Effector memory CD4-positive, alpha-beta T cell (primary cell): ENCODE results near the gene TTC23.
"Not testable (repeated sequence)": the region's sequence is repeated elsewhere in the genome, so short reads cannot be mapped to it uniquely, and the experiment has no call there.

Experiments
- DNase-seq, 3 donors: peaks; one replicate each; pipeline ENCODE4 v3.0.0-alpha.2; 2020
- H3K27ac ChIP-seq: 2 replicates; pipeline ENCODE4 v1.7.0; 2013; ENCODE audit warnings: mild to moderate bottlenecking, low read length, moderate library complexity; ENCODE audit not compliant: insufficient read depth, poor library complexity, severe bottlenecking
- H3K27me3 ChIP-seq: replicated peaks from 2 replicates; pipeline ENCODE4 v1.7.0; 2013; ENCODE audit warnings: mild to moderate bottlenecking, low read length; ENCODE audit not compliant: insufficient read depth, control insufficient read depth, poor library complexity, severe bottlenecking
- H3K36me3 ChIP-seq: 2 replicates; pipeline ENCODE4 v1.7.0; 2013; ENCODE audit warnings: mild to moderate bottlenecking, low read length, moderate library complexity; ENCODE audit not compliant: control insufficient read depth, insufficient read depth
- H3K4me1 ChIP-seq: 2 replicates; pipeline ENCODE4 v1.7.0; 2013; ENCODE audit warnings: low read length, mild to moderate bottlenecking; ENCODE audit not compliant: control insufficient read depth, insufficient read depth, poor library complexity, severe bottlenecking
- H3K4me3 ChIP-seq: 2 replicates; pipeline ENCODE4 v1.7.0; 2013; ENCODE audit warnings: low read length, low read depth, mild to moderate bottlenecking; ENCODE audit not compliant: insufficient read depth, poor library complexity, severe bottlenecking
- H3K9me3 ChIP-seq: 2 replicates; pipeline ENCODE4 v1.7.0; 2013; ENCODE audit warnings: mild to moderate bottlenecking, low read length, moderate library complexity; ENCODE audit not compliant: control insufficient read depth

Gene TTC23

DNA sequence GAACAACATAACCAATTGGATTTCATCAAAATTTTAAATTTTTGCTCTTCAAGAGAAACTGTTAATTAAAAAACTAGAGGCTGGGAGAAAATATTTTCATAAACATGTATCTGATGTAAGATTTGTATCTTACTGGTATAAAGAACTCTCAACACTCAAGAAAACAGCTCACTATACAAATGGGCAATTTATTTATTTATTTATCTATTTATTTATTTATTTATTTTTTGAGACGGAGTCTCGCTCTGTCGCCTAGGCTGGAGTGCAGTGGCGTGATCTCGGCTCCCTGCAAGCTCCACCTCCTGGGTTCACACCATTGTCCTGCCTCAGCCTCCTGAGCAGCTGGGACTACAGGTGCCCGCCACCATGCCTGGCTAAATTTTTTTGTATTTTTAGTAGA, 15.2 kb downstream of the TTC23 start:
- H3K27ac ChIP-seq, H3K36me3 ChIP-seq, H3K27me3 ChIP-seq, H3K9me3 ChIP-seq, H3K4me3 ChIP-seq, DNase-seq, H3K4me1 ChIP-seq: not testable (repeated sequence)

DNA sequence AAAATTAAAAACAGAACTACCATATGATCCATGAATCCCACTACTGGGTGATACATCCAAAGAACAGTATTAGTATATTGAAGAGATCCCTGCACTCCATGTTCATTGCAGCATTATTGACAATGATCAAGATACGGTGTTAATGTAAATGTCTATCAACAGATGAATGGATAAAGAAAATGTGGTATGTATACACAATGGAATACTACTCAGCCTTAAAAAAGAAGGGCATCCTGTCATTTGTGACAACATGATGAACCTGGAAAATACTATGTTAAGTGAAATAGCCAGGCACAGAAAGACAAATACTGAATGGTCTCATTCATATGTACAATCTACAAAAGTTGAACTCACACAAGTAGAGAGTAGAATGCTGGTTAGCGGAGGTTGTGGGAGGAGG, 16.6 kb downstream of the TTC23 start:
- DNase-seq: no peak
- peaks cover 3% of the 10 kb centered on the region for H3K27me3 ChIP-seq
- no peak overlapping the region for H3K27ac ChIP-seq
- no peak overlapping the region for H3K4me3 ChIP-seq
- H3K36me3 ChIP-seq: no peaks in the 10 kb centered on the region
- no peaks in the 10 kb centered on the region for H3K9me3 ChIP-seq
- no peaks in the 10 kb centered on the region for H3K4me1 ChIP-seq

DNA sequence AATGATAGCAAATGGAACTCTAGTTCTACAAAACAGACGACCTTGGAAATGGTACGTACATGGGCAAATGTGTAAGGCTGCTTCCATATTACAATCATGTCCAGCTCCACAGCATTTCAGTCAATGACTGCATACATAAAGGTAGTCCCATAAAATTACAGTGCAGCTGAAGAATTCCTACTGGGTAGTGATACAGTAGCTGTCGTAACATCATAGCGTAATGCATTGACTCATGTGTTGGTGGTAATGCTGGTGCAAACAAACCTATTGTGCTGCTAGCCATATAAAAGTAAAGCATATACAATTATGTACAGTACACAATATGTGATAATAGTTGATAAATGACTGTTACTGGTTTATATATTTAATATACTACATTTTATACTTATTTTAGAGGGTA, 18.5 kb downstream of the TTC23 start:
- no peaks in the 10 kb centered on the region for H3K36me3 ChIP-seq
- no peaks in the 10 kb centered on the region for H3K4me1 ChIP-seq
- no peak for DNase-seq
- no peak overlapping the region for H3K27ac ChIP-seq
- H3K27me3 ChIP-seq: no peaks in the 10 kb centered on the region
- H3K4me3 ChIP-seq: no peak overlapping the region
- no peaks in the 10 kb centered on the region for H3K9me3 ChIP-seq

DNA sequence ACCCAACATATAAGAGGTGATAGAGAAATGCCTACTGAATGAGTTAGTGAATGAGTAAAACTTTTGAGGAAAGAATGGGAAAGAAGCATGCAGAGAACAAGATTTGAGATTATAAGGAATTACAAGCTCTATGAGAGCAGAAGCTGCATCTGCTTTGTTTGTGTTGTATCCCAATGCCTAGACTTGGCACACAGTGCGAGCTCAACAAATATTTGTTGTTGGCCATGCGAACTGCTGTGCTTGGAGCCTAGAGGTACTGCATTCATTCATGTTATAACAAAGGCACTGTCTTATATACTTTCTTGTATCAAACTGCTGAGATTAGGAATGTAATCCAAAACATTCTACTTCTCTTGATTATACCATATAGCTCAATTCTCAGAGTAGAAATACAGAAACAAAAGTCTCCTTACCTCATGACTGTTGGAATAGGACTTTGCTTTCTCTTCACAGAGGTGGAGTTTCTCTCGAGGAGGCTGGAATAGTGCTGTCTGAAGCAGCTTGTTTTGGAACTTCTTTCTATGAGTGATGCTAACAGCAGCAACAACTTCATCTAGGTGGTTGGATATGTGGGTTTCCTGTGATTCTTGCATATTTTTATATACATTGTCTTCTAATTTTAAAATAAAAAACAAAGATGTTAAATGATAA, 21.1 kb downstream of the TTC23 start:
- H3K4me1 ChIP-seq: no peaks in the 10 kb centered on the region
- H3K27me3 ChIP-seq: no peaks in the 10 kb centered on the region
- H3K36me3 ChIP-seq: no peaks in the 10 kb centered on the region
- no peaks in the 10 kb centered on the region for H3K9me3 ChIP-seq
- no peak for DNase-seq
- H3K27ac ChIP-seq: no peak overlapping the region
- H3K4me3 ChIP-seq: no peak overlapping the region

DNA sequence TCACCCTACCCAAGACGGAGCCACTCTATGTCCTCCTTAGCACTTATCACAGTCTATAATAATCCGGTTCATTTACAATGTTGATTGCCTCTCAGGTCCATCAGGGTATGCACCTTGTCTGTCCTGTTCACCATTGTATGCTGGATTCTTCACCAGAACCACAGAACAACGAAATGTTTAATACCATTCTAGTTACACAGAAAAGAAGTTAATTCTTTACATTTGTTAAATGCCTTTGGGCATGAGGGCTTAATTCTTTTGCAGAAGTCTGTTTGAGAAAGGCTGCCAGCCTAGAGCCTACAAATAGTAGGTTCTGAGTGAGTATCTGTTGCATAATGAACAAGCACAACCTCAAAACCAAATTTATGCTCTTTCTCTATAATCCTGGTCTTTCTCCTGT, 22.6 kb downstream of the TTC23 start:
- no peak for DNase-seq
- H3K36me3 ChIP-seq: no peaks in the 10 kb centered on the region
- no peaks in the 10 kb centered on the region for H3K4me1 ChIP-seq
- H3K27ac ChIP-seq: no peak overlapping the region
- no peaks in the 10 kb centered on the region for H3K9me3 ChIP-seq
- no peaks in the 10 kb centered on the region for H3K27me3 ChIP-seq
- H3K4me3 ChIP-seq: no peak overlapping the region

DNA sequence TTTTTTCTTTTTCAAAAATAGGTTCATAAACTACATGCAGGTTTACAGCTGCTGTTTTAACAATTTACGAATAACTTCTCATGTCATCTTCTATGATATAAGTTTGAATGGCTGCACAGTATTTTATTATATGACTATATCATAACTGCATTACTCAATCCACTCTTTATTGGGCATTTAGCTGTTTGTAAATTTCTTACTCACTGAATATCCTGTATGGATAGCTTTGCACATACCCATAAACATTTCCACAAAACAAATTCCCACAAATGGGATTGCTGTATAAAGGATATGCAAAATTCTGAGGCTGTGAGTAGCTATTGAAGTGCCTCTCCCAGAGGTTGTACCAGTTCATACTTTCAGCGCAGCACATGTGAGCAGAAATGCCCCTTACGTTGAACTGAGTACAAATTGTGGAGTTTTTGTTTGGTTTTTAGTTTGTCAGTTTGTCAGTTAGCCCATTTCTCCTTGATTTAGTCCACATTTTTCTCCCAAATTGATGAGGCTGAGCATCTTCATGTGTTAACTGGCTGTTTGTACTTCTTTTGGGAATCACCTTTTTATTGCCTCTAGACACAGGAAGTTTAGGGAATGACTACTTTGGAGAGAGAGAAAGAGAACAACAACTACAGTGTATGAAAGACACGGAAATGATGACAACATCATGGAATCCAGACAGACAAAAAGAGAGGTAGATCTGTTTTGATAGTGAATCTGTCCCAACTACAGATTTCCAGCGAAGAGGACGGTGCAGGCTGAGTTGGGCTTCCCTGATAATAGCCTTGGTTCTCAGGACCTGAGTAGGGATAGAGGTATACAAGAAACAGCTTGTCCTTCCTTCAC, 24.8 kb downstream of the TTC23 start:
- no peak for DNase-seq
- H3K36me3 ChIP-seq: no peaks in the 10 kb centered on the region
- no peak overlapping the region for H3K4me3 ChIP-seq
- H3K27ac ChIP-seq: no peak overlapping the region
- H3K9me3 ChIP-seq: no peaks in the 10 kb centered on the region
- H3K4me1 ChIP-seq: no peaks in the 10 kb centered on the region
- no peaks in the 10 kb centered on the region for H3K27me3 ChIP-seq

DNA sequence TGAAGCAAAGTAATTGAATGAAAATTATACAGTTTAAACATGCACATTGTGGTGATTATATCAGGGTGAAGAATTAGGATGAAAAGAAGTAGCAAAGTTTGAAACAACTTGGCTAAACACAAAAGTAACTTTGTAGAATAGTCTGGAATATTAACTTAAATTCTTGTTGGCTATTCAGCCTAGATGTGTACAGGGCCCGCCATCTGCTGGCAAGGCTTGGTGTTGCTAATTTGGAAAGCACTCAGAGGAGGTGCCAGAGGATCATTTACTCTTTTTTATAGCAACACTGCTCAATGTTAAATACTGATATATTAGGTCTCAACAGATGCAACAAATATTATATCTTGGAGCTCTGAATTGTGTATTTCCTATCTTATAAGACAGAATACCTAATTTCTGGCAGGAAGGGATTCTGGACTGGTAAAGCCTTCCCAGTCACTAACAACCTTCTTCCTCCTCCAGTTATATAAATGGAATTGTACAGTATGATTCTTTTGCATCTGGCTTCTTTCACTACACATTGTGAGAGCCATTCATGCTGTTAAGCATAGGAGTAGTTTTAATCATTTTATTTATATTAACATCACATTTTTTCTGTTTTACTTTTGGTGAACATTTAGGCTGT, 36.1 kb downstream of the TTC23 start:
- H3K36me3 ChIP-seq: no peaks in the 10 kb centered on the region
- H3K27ac ChIP-seq: no peak overlapping the region
- no peaks in the 10 kb centered on the region for H3K27me3 ChIP-seq
- H3K4me1 ChIP-seq: no peaks in the 10 kb centered on the region
- peak; percentile 9 to 19 (median 13) for DNase-seq
- no peaks in the 10 kb centered on the region for H3K9me3 ChIP-seq
- H3K4me3 ChIP-seq: no peak overlapping the region

DNA sequence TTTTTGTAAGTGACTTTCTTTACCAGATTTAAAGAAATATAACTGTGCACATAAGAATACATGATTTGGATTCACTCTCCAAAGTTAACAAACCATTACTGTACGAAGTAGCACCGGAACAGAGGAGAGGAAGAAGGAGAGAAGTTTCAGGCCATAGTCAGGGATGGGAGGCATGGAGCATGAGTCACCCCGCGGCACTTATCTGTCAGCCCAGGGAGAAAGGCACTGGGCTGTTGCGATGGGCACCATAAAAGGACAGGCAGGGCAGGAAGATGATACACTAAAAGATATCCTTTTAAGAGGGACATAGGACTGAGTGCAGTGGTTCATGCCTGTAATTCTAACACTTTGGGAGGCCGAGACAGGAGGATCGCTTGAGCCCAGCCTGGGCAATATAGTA, 37.0 kb downstream of the TTC23 start:
- Histone ChIP-seq H3K4me1 (no peaks in the 10 kb centered on the region), H3K9me3 (no peaks in the 10 kb centered on the region), H3K27ac (no peak overlapping the region), H3K27me3 (no peaks in the 10 kb centered on the region), H3K4me3 (no peak overlapping the region), H3K36me3 (no peaks in the 10 kb centered on the region)
- no peak for DNase-seq

DNA sequence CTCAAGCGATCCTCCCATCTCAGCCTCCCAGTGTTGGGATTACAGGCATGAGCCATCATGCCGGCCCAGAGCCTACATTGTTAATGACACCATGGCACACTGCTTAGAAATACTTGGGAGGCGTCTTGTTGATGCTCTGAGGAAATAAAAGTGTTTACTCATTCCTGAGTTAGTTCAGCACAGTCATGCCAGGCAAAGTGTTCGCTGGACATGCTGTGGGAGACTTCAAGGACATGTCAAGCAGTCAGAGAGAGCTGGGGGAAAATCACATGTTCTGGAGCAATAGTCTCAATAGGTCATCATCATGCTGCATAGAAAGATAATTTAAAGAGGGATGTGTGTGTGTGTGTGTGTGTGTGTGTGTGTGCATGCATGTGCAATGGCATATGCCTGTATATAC, 37.5 kb downstream of the TTC23 start:
- Histone ChIP-seq H3K27me3 (no peaks in the 10 kb centered on the region), H3K9me3 (no peaks in the 10 kb centered on the region), H3K27ac (no peak overlapping the region), H3K36me3 (no peaks in the 10 kb centered on the region), H3K4me3 (no peak overlapping the region), H3K4me1 (no peaks in the 10 kb centered on the region)
- no peak for DNase-seq

DNA sequence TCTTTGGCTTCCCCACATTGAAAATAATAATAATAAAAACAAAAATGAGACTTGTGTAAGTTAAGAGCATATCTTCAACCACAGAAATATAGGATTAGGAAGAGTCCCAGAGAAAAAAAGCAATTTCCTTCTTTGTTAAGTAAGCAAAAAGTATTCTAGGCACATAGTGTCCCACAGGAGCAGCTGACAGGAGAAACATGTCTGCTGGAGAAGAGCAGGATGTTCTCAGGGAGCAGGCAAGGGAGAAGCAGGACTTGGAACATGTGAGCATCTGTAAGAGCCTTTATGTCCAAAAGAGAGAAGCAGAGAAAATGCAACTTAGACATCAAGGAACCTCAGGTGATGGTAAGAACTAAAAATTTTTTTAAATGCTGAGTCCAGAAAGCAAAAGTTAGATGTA, 39.0 kb downstream of the TTC23 start:
- no peak overlapping the region for H3K4me3 ChIP-seq
- no peak overlapping the region for H3K27ac ChIP-seq
- no peaks in the 10 kb centered on the region for H3K27me3 ChIP-seq
- no peaks in the 10 kb centered on the region for H3K36me3 ChIP-seq
- no peaks in the 10 kb centered on the region for H3K4me1 ChIP-seq
- no peak for DNase-seq
- no peaks in the 10 kb centered on the region for H3K9me3 ChIP-seq
